GM23248 (cell line): ENCODE data around the gene PPOX. TPM values are rescaled to one million over a fixed set of nuclear protein-coding genes. Genes with fewer than 3 reads are reported as not detected.
A peak's percentile ranks its signal among the peaks of the same experiment; 100 is the strongest.

Source experiments
- DNase-seq: peaks from one replicate; pipeline ENCODE4 v3.0.0-alpha.2; 2015
- H2AFZ ChIP-seq: fragments of 200-600 bp; sonication (generic); 2 replicates; pipeline ENCODE4 v1.6.1; 2016; ENCODE audit warnings: antibody characterized with exemption
- H3F3A ChIP-seq: fragments of 200-600 bp; sonication (generic); 2 replicates; pipeline ENCODE4 v1.6.1; 2016; ENCODE audit warnings: mild to moderate bottlenecking, antibody characterized with exemption, mixed run types; ENCODE audit not compliant: insufficient read depth
- H3K27ac ChIP-seq: fragments of 200-600 bp; sonication (generic); 2 replicates; pipeline ENCODE4 v1.5.1; 2016; ENCODE audit warnings: mild to moderate bottlenecking
- H3K27me3 ChIP-seq: fragments of 200-600 bp; sonication (generic); replicated peaks from 2 replicates; pipeline ENCODE4 v1.6.1; 2016; ENCODE audit warnings: mild to moderate bottlenecking; ENCODE audit not compliant: insufficient read depth
- H3K36me3 ChIP-seq: fragments of 200-600 bp; sonication (generic); 2 replicates; pipeline ENCODE4 v1.6.1; 2016; ENCODE audit warnings: low read depth, mild to moderate bottlenecking
- H3K4me1 ChIP-seq: fragments of 200-600 bp; sonication (generic); 2 replicates; pipeline ENCODE4 v1.6.1; 2016; ENCODE audit warnings: mild to moderate bottlenecking; ENCODE audit not compliant: insufficient read depth
- H3K4me2 ChIP-seq: fragments of 200-600 bp; sonication (generic); one replicate; pipeline ENCODE4 v1.6.1; 2016; ENCODE audit warnings: mild to moderate bottlenecking; ENCODE audit not compliant: unreplicated experiment
- H3K4me3 ChIP-seq: fragments of 200-600 bp; sonication (generic); 2 replicates; pipeline ENCODE4 v1.5.1; 2016; ENCODE audit warnings: mild to moderate bottlenecking
- H3K79me2 ChIP-seq: fragments of 200-600 bp; sonication (generic); 2 replicates; pipeline ENCODE4 v1.6.1; 2016; ENCODE audit warnings: mild to moderate bottlenecking; ENCODE audit not compliant: insufficient read depth
- H3K9ac ChIP-seq: fragments of 200-600 bp; sonication (generic); 2 replicates; pipeline ENCODE4 v1.6.1; 2016; ENCODE audit warnings: mild to moderate bottlenecking
- H3K9me2 ChIP-seq: fragments of 200-600 bp; sonication (generic); 2 replicates; pipeline ENCODE4 v1.6.1; 2016; ENCODE audit warnings: mixed run types, mild to moderate bottlenecking, moderate library complexity; ENCODE audit not compliant: insufficient read depth
- H3K9me3 ChIP-seq: fragments of 200-600 bp; sonication (generic); one replicate; pipeline ENCODE4 v1.6.1; 2017; ENCODE audit warnings: low read depth
- H4K20me1 ChIP-seq: fragments of 200-600 bp; sonication (generic); 2 replicates; pipeline ENCODE4 v1.6.0; 2016; ENCODE audit not compliant: insufficient read depth
- EZH2 ChIP-seq: fragments of 200-600 bp; sonication (generic); IDR thresholded peaks from 2 replicates; pipeline ENCODE4 v1.6.1; 2018; ENCODE audit warnings: antibody characterized with exemption, mild to moderate bottlenecking; ENCODE audit not compliant: insufficient read depth, poor library complexity, severe bottlenecking
- EZH2phosphoT487 ChIP-seq: fragments of 200-600 bp; sonication (generic); IDR thresholded peaks from 2 replicates; pipeline ENCODE4 v1.6.1; 2018; ENCODE audit warnings: antibody characterized with exemption, moderate library complexity, mild to moderate bottlenecking, low read depth; ENCODE audit not compliant: insufficient read depth
- WGBS, 2 experiments: methylation state at CpG; one replicate each; pipeline ENCODE4 v1.1.6; 2015 to 2017; ENCODE audit warnings: low lambda C conversion rate in 2 of 2, low coverage in 1 of 2; ENCODE audit errors: missing lambda C conversion rate in 2 of 2; 5-methylcytosine and 5-hydroxymethylcytosine counted together
- in situ Hi-C: fragments of 300-500 bp; cut with MboI; formaldehyde crosslinking; loops from 2 replicates; pipeline ENCODE4 v1.15.0; 2020
- polyA plus RNA-seq: library from polyadenylated mRNA; unstranded; fragments of >200 nt; fragmentation: Nextera tagmentation; extraction: Ambion mirVana; gene quantifications from 2 replicates; pipeline ENCODE4 v1.2.1, GENCODE V29; 2016
- total RNA-seq: library from RNA; depleted of rRNA; stranded (reverse); fragments of >200 nt; shearing (Covaris generic); gene quantifications from 2 replicates; pipeline ENCODE4 v1.2.3, GENCODE V29; 2014

Gene PPOX
- total and polyA plus RNA-seq, 2 experiments from 2014 or later, result 18.8 to 21.5 TPM

DNA sequence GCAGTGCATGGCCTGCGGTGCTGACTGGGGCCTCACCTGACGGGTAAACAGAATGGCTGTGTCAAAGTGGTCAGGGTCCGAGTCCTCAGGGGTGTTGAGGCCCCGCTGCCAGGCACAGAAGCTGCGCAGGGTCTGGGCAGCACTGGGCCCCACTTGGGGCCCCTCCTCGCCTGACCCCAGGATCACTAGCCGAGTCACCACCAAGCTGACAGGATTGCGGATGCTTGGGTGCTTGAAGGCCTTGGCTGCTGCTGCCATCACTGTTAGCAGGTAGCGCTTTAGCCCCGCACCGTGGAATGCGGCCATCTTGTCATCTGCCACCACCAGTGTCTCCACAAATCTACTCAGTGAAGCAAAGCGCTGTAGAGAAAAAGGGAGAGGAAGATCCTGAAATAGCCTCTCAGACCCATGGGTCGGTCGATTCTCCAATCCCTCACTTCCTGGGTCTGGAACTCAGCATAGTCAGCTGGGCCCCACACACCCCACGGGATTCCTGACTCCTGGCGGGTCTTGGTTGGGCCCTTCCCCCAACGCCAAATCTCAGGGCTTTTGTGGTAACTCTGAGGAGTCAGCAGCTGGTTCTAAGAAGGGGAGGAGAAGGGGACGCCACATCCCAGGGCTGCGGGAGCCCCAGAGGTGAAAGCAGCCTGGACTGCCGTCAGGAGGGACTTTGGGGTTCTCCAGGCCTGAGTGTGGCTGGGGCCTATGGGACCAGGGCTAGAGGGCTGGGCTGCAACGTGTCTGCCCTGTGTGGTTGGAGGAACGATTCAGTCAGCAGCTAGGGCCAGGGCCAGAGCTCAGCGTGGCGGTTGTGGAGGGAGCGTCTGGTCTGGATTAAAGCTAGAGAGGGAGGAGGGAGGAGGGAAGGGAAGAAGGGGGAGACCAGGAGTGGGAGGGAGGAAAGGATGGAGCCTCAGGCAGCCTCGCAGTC lies 30.6 kb downstream of the PPOX start:
- H3F3A ChIP-seq, result peaks cover 38% of the 10 kb centered on the region
- 25 to 29% methylated on average over 25 to 26 of the region's 27 CpGs for WGBS, 2 experiments
- peak; percentile 95 for DNase-seq
- H4K20me1 ChIP-seq, result no peaks in the 10 kb centered on the region
- peak overlapping the region; percentile 82 for H3K4me3 ChIP-seq
- H3K27ac ChIP-seq, result peak overlapping the region; percentile 100
- H3K36me3 ChIP-seq, result peaks cover 11% of the 10 kb centered on the region; the same call in 1 of the 2 replicates
- TF ChIP-seq EZH2 (no peak), EZH2phosphoT487 (no peak)
- peak overlapping the region; percentile 76 for H2AFZ ChIP-seq
- in situ Hi-C loops, result no loop called here
- H3K9ac ChIP-seq, result peak overlapping the region; percentile 98
- H3K9me3 ChIP-seq, result no peaks in the 10 kb centered on the region
- peak overlapping the region; percentile 98 for H3K4me2 ChIP-seq
- H3K27me3 ChIP-seq, result no peaks in the 10 kb centered on the region
- peaks cover 44% of the 10 kb centered on the region for H3K4me1 ChIP-seq
- peaks cover 37% of the 10 kb centered on the region for H3K79me2 ChIP-seq
- H3K9me2 ChIP-seq, result no peaks in the 10 kb centered on the region

DNA sequence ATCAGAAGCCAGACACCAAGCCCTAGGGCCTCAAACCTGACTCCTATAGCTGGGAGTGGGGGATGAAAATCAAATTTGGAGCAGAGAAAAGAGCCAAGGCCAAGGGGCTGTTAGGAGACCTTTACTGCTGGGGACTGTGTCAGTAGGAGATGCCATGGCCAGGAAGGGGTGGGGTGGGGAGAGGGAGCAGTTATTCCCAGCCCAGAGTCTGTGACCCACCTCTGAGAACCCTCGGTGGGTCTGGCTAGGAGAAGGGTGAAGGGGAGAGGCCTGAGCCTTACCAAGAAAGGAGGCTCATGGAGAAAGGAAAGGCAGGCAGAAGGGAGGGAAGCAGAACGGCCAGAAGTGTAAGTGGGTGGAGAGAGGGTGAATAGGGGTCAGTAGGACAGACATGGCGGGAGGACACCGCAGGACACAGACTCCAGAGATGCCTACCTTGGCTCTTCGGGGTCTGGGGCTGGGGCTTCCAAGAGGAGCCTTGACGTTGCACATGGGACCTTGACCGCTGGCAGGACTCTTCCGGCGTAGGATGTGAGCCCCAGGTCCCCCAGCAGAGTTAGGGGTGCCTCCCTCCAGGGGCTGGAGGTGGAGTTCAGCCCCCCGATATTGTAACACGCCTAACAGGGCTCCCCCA lies 31.5 kb downstream of the PPOX start:
- Histone ChIP-seq H3K4me1 (peaks cover 45% of the 10 kb centered on the region), H3K79me2 (peaks cover 42% of the 10 kb centered on the region), H3K9me2 (no peaks in the 10 kb centered on the region), H3F3A (peaks cover 33% of the 10 kb centered on the region), H2AFZ (peak overlapping the region; percentile 76), H3K4me3 (peak overlapping the region; percentile 82), H3K9ac (peak overlapping the region; percentile 98), H3K36me3 (0 out of 2 replicates have a peak, but pooled peaks cover 5% of the 10 kb centered on the region), H3K27ac (peak overlapping the region; percentile 100), H4K20me1 (no peaks in the 10 kb centered on the region), H3K9me3 (no peaks in the 10 kb centered on the region), H3K27me3 (no peaks in the 10 kb centered on the region), H3K4me2 (peak overlapping the region; percentile 98)
- peak; percentile 46 for DNase-seq
- TF ChIP-seq EZH2, result no peak
- no peak for TF ChIP-seq EZH2phosphoT487
- WGBS, 2 experiments, result 2 to 7% methylated on average over 9 to 11 of the region's 11 CpGs
- in situ Hi-C loops, result no loop called here

- Histone ChIP-seq H3K9me3 (no peaks in the 10 kb centered on the region), H3K27ac (peak overlapping the region; percentile 100)
- WGBS, 2 experiments, result 1 to 2% methylated on average over 19 to 20 of the region's 20 CpGs
Observed at GRCh38 chr1:161198194-161198896, 32.1 kb downstream of the PPOX start.

GRCh38 chr1:161198897-161199431 lies 32.7 kb downstream of the PPOX start, which contains the start of gene ADAMTS4:
ADAMTS4 (minus strand) TSS chr1:161199054; CDS start chr1:161198627, 427 bp downstream.
- Histone ChIP-seq H3F3A (peaks cover 37% of the 10 kb centered on the region), H3K9me2 (no peaks in the 10 kb centered on the region), H3K4me1 (peaks cover 57% of the 10 kb centered on the region), H2AFZ (peak within 1 kb of the TSS; percentile 76), H3K9ac (peak within 1 kb of the TSS; percentile 98), H3K4me2 (peak within 1 kb of the TSS; percentile 98), H3K79me2 (peaks cover 55% of the 10 kb centered on the region), H3K4me3 (peak within 1 kb of the TSS; percentile 82), H3K27ac (peak within 1 kb of the TSS; percentile 100), H4K20me1 (no peaks in the 10 kb centered on the region), H3K9me3 (no peaks in the 10 kb centered on the region), H3K36me3 (peaks cover 7% of the 10 kb centered on the region; the same call in 1 of the 2 replicates), H3K27me3 (no peaks in the 10 kb centered on the region)
- WGBS, 2 experiments, result 10 to 11% methylated on average over 10 to 11 of the region's 11 CpGs
- in situ Hi-C loops, result no loop called here
- no peak for TF ChIP-seq EZH2
- no peak for TF ChIP-seq EZH2phosphoT487
- DNase-seq, result peak; percentile 91

More at GRCh38 chr1:161198194-161198896, 32.1 kb downstream of the PPOX start:
- Histone ChIP-seq H3K9me2 (no peaks in the 10 kb centered on the region), H3K36me3 (0 out of 2 replicates have a peak, but pooled peaks cover 5% of the 10 kb centered on the region), H3F3A (peaks cover 33% of the 10 kb centered on the region), H3K27me3 (no peaks in the 10 kb centered on the region), H3K4me3 (peak overlapping the region; percentile 82), H4K20me1 (no peaks in the 10 kb centered on the region), H3K9ac (peak overlapping the region; percentile 98), H3K4me2 (peak overlapping the region; percentile 98), H3K4me1 (peaks cover 51% of the 10 kb centered on the region), H2AFZ (peak overlapping the region; percentile 76), H3K79me2 (peaks cover 49% of the 10 kb centered on the region)
- DNase-seq, result peak; percentile 75
- no peak for TF ChIP-seq EZH2
- TF ChIP-seq EZH2phosphoT487, result no peak
- in situ Hi-C loops, result no loop called here
